ENCODE measurements around the gene HIF3A.

GRCh38 chr19:46364359-46364758 is 67.5 kb downstream of the HIF3A start:
- no peak for TF ChIP-seq GATA2 (IDR thresholded peaks at IDR 0.05; ENCODE audit: low read depth, low read length)
- TF ChIP-seq GATA3 (IDR thresholded peaks at IDR 0.05; ENCODE audit: low read depth, low read length) = no peak

Measured in SH-SY5Y (cell line).